Coronary artery (tissue), 2 donors: ENCODE measurements around the gene IGF1.

Experiments
- DNase-seq: peaks from one replicate; pipeline ENCODE4 v3.0.0-alpha.2; 2017; ENCODE audit warnings: low spot score
- H3K27ac ChIP-seq, 2 donors: fragments of 200-600 bp; sonication (generic); one replicate each; pipeline ENCODE4 v1.5.1; 2016 to 2019
- H3K4me3 ChIP-seq: fragments of 200-600 bp; sonication (generic); 2 replicates; pipeline ENCODE4 v1.5.1; 2016; ENCODE audit warnings: mild to moderate bottlenecking, moderate library complexity
- CTCF ChIP-seq: fragments of 200-600 bp; sonication (generic); IDR thresholded peaks from one replicate; pipeline ENCODE4 v1.5.1; 2019; ENCODE audit warnings: antibody characterized with exemption

The IGF1 gene

DNA sequence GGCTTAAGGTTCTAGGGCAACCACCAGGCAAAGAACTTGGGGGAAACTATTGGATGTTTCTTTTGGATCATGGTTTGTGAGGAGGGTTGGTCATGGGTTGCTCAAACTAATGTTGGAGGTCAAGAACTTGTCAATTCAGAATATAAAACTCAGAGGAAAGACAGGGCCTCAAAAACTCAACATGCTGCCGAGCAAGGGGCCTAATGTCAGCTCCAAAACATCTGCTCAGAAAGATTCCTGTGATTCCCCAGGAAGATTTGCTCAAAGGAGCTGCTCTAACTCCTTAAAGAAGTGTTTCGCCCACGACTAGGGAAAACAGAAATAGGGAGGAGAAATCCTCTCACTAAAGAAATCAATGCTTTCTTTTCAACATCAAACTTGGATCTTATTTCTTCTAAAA is 3.7 kb upstream of the IGF1 start:
- DNase-seq = no peak
- Histone ChIP-seq H3K4me3 (peak overlapping the region; percentile 43), H3K27ac (peak overlapping the region in 1 of 2 donors; percentile 36)
- TF ChIP-seq CTCF = no peak

GRCh38 chr12:102483466-102483865 is 3.1 kb upstream of the IGF1 start:
- H3K27ac ChIP-seq = no peak overlapping the region

GRCh38 chr12:102481705-102482425 is 1.5 kb upstream of the IGF1 start:
- no peak for TF ChIP-seq CTCF
- H3K27ac ChIP-seq = peak overlapping the region in 1 of 2 donors; percentile 30
- no peak for DNase-seq
- H3K4me3 ChIP-seq = no peak overlapping the region

More at GRCh38 chr12:102483466-102483865, 3.1 kb upstream of the IGF1 start:
- no peak overlapping the region for H3K4me3 ChIP-seq
- no peak for DNase-seq
- no peak for TF ChIP-seq CTCF

DNA sequence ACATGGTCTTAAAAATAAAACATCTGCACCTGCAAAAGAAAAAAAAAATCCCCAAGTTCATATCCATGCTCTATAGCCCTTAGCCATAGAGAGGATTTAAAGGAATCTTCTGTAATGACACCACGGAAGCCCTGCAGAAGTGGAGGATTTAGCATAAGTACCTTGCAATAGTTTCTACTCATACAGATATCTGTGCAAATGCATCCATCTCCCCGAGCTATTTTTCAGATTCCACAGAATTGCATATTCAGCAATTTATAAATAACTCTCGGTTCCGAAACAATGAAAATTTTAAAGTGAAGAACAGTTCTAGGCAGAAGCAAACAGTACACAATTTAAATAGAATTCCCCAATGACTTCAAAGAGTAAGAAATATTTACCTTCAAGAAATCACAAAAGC is 424 bp downstream of the IGF1 start:
- Histone ChIP-seq H3K4me3 (peak overlapping the region; percentile 66), H3K27ac (peak overlapping the region in 1 of 2 donors; percentile 78)
- TF ChIP-seq CTCF = no peak
- no peak for DNase-seq

GRCh38 chr12:102479099-102479885 is 1.1 kb downstream of the IGF1 start:
- no peak for DNase-seq
- TF ChIP-seq CTCF = no peak
- Histone ChIP-seq H3K27ac (peak overlapping the region in 1 of 2 donors; percentile 78), H3K4me3 (peak overlapping the region; percentile 66)

GRCh38 chr12:102478405-102479098 is 1.8 kb downstream of the IGF1 start:
- H3K27ac ChIP-seq = peak overlapping the region in 1 of 2 donors; percentile 78
- peak overlapping the region; percentile 66 for H3K4me3 ChIP-seq
- TF ChIP-seq CTCF = no peak
- no peak for DNase-seq
